HG03442 (cell line): ENCODE measurements around the gene XYLT1.
A peak's percentile ranks its signal among the peaks of the same experiment; 100 is the strongest.

Experiments used
- ATAC-seq: cut with Tn5 transposase; IDR thresholded peaks from one replicate; pipeline ENCODE4 v1.9.1; 2021; ENCODE audit warnings: mild to moderate bottlenecking, moderate library complexity; ENCODE audit not compliant: unreplicated experiment

XYLT1 gene

GRCh38 chr16:17076092-17076754 is 394.5 kb downstream of the XYLT1 start:
- ATAC-seq: peak; percentile 46

GRCh38 chr16:17072104-17072503 is 398.7 kb downstream of the XYLT1 start:
- no peak for ATAC-seq

- peak; percentile 53 for ATAC-seq
Observed at GRCh38 chr16:17070882-17071592, 399.7 kb downstream of the XYLT1 start.

GRCh38 chr16:17069681-17070080 is 401.1 kb downstream of the XYLT1 start:
- no peak for ATAC-seq

- no peak for ATAC-seq
Observed at GRCh38 chr16:17068524-17068923, 402.2 kb downstream of the XYLT1 start.

- ATAC-seq: no peak
Observed at GRCh38 chr16:17067882-17068281, 402.9 kb downstream of the XYLT1 start.

GRCh38 chr16:17063201-17064139 is 407.3 kb downstream of the XYLT1 start:
- ATAC-seq: no peak

- no peak for ATAC-seq
Observed at GRCh38 chr16:17062676-17063075, 408.1 kb downstream of the XYLT1 start.

GRCh38 chr16:17061326-17061725 is 409.4 kb downstream of the XYLT1 start:
- ATAC-seq: no peak

GRCh38 chr16:17058471-17058870 is 412.3 kb downstream of the XYLT1 start:
- ATAC-seq: no peak

GRCh38 chr16:17056666-17057065 is 414.1 kb downstream of the XYLT1 start:
- ATAC-seq: no peak

- no peak for ATAC-seq
Observed at GRCh38 chr16:17053536-17054160, 417.1 kb downstream of the XYLT1 start.
